HepG2 (cell line): Measurements from ENCODE around the gene SPRED3. TPM values are rescaled to one million over a fixed set of nuclear protein-coding genes. Genes with fewer than 3 reads are reported as not detected.
A peak's percentile ranks its signal among the peaks of the same experiment; 100 is the strongest.

Experiments used
- FOXM1 ChIP-seq: sonication (generic); formaldehyde crosslinking; IDR thresholded peaks from 2 replicates; pipeline ENCODE4 v1.5.0; 2020; ENCODE audit warnings: missing genetic modification reagents
- RORA ChIP-seq: sonication (generic); formaldehyde crosslinking; IDR thresholded peaks from 2 replicates; pipeline ENCODE4 v1.5.0; 2020; ENCODE audit warnings: mild to moderate bottlenecking, missing genetic modification reagents, moderate library complexity
- SIX4 ChIP-seq: sonication (generic); formaldehyde crosslinking; IDR thresholded peaks from 2 replicates; pipeline ENCODE4 v1.4.0; 2020; ENCODE audit warnings: missing genetic modification reagents
- THAP7 ChIP-seq: sonication (generic); formaldehyde crosslinking; IDR thresholded peaks from 2 replicates; pipeline ENCODE4 v1.8.1; 2023; ENCODE audit warnings: mild to moderate bottlenecking, missing genetic modification reagents
- ZBTB1 ChIP-seq: sonication (generic); formaldehyde crosslinking; IDR thresholded peaks from 2 replicates; pipeline ENCODE4 v1.4.0; 2020; ENCODE audit warnings: missing genetic modification reagents, borderline replicate concordance
- ZBTB40 ChIP-seq, 2 experiments: fragments of 450-650 bp in 1 of 2; sonication (generic) in 1 of 2; formaldehyde crosslinking in 1 of 2; IDR thresholded peaks; 2 replicates each; pipeline versions ENCODE4 v1.6.1 to v1.8.0; 2016 to 2022; ENCODE audit warnings: antibody characterized with exemption in 1 of 2, mild to moderate bottlenecking in 1 of 2, missing genetic modification reagents in 1 of 2
- ZNF12 ChIP-seq: sonication (generic); formaldehyde crosslinking; IDR thresholded peaks from 2 replicates; pipeline ENCODE4 v1.5.0; 2020; ENCODE audit warnings: missing genetic modification reagents
- ZNF180 ChIP-seq: sonication (generic); formaldehyde crosslinking; IDR thresholded peaks from 2 replicates; pipeline ENCODE4 v1.4.0; 2020; ENCODE audit warnings: low read depth, missing genetic modification reagents, borderline replicate concordance
- ZNF234 ChIP-seq: sonication (generic); formaldehyde crosslinking; conservative IDR thresholded peaks from 2 replicates; pipeline ENCODE4 v1.5.1; 2020; ENCODE audit warnings: mild to moderate bottlenecking, missing genetic modification reagents
- ZNF329 ChIP-seq: sonication (generic); formaldehyde crosslinking; IDR thresholded peaks from 2 replicates; pipeline ENCODE4 v1.9.0; 2021; ENCODE audit warnings: low read depth, mild to moderate bottlenecking, missing genetic modification reagents
- ZNF737 ChIP-seq: sonication (generic); formaldehyde crosslinking; IDR thresholded peaks from 2 replicates; pipeline ENCODE4 v1.5.0; 2020; ENCODE audit warnings: missing genetic modification reagents, mild to moderate bottlenecking, borderline replicate concordance
- ZNF768 ChIP-seq: sonication (generic); formaldehyde crosslinking; IDR thresholded peaks from 2 replicates; pipeline ENCODE4 v1.4.0; 2020; ENCODE audit warnings: missing genetic modification reagents
- polyA plus RNA-seq, 8 experiments: library from polyadenylated mRNA; depleted of rRNA in 3 of 8; stranded (reverse) in 7 of 8; unstranded in 1 of 8; fragments of >200 nt; fragmentation: Illumina TruSeq in 4 of 8; extraction: Trizol in 4 of 8; gene quantifications; 2 replicates each; pipeline versions ENCODE4 v1.2.1 to v1.2.3, GENCODE V29; 2011 to 2016; ENCODE audit warnings: low read depth in 4 of 8, missing spikeins in 1 of 8, mixed read lengths in 1 of 8; ENCODE audit not compliant: insufficient read depth in 1 of 8
- total RNA-seq, 5 experiments: library from RNA; depleted of rRNA; stranded (reverse); fragments of >200 nt; fragmentation: Illumina TruSeq; extraction: Trizol; gene quantifications; 2 replicates each; pipeline ENCODE4 v1.2.3, GENCODE V29; 2016; ENCODE audit warnings: low read depth in 1 of 5
- TF ChIP-seq, protein P1 (sequence below): sonication (generic); formaldehyde crosslinking; IDR thresholded peaks from 2 replicates; pipeline ENCODE4 v1.4.0; 2020; ENCODE audit warnings: mild to moderate bottlenecking, missing genetic modification reagents
- TF ChIP-seq, protein P2 (sequence below): IDR thresholded peaks from 2 replicates; pipeline ENCODE4 v1.6.1; 2016
- TF ChIP-seq, protein P3 (sequence below): sonication (generic); formaldehyde crosslinking; IDR thresholded peaks from 2 replicates; pipeline ENCODE4 v1.8.1; 2023; ENCODE audit warnings: missing genetic modification reagents, mild to moderate bottlenecking, borderline replicate concordance

The SPRED3 gene
- total and polyA plus RNA-seq, 2 of the 13 experiments (the other 11 are each of a cell fraction or from before 2014, with no cell fraction given), result 0.15 to 0.17 TPM

- TF ChIP-seq, protein P1, sequence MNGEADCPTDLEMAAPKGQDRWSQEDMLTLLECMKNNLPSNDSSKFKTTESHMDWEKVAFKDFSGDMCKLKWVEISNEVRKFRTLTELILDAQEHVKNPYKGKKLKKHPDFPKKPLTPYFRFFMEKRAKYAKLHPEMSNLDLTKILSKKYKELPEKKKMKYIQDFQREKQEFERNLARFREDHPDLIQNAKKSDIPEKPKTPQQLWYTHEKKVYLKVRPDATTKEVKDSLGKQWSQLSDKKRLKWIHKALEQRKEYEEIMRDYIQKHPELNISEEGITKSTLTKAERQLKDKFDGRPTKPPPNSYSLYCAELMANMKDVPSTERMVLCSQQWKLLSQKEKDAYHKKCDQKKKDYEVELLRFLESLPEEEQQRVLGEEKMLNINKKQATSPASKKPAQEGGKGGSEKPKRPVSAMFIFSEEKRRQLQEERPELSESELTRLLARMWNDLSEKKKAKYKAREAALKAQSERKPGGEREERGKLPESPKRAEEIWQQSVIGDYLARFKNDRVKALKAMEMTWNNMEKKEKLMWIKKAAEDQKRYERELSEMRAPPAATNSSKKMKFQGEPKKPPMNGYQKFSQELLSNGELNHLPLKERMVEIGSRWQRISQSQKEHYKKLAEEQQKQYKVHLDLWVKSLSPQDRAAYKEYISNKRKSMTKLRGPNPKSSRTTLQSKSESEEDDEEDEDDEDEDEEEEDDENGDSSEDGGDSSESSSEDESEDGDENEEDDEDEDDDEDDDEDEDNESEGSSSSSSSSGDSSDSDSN (CRISPR knock-in tag), result peak; percentile 96
- no peak for TF ChIP-seq ZBTB40 (IDR thresholded peaks at IDR 0.05)
- peak; percentile 81 for TF ChIP-seq ZBTB40 (CRISPR knock-in tag; IDR thresholded peaks at IDR 0.05)
- no peak for TF ChIP-seq ZNF737
- no peak for TF ChIP-seq FOXM1 (CRISPR knock-in tag)
- peak; percentile 77; the same call in 1 of the 2 replicates for TF ChIP-seq ZNF768
- TF ChIP-seq ZBTB1, result no peak
- 0 out of 2 replicates have a peak, but pooled peaks have one; percentile 22 for TF ChIP-seq ZNF12 (CRISPR knock-in tag)
- TF ChIP-seq THAP7 (CRISPR knock-in tag), result peak; percentile 84; the same call in 1 of the 2 replicates
- TF ChIP-seq ZNF180 (CRISPR knock-in tag), result no peak
- no peak for TF ChIP-seq ZNF234 (CRISPR knock-in tag)
- TF ChIP-seq, protein P2, sequence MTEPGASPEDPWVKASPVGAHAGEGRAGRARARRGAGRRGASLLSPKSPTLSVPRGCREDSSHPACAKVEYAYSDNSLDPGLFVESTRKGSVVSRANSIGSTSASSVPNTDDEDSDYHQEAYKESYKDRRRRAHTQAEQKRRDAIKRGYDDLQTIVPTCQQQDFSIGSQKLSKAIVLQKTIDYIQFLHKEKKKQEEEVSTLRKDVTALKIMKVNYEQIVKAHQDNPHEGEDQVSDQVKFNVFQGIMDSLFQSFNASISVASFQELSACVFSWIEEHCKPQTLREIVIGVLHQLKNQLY (CRISPR knock-in tag), result no peak
- no peak; the same call in 1 of the 2 replicates for TF ChIP-seq SIX4 (CRISPR knock-in tag)
- TF ChIP-seq ZNF329 (CRISPR knock-in tag), result peak; percentile 93
- TF ChIP-seq, protein P3, sequence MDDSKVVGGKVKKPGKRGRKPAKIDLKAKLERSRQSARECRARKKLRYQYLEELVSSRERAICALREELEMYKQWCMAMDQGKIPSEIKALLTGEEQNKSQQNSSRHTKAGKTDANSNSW, result no peak
- no peak for TF ChIP-seq RORA (CRISPR knock-in tag)
Observed at GRCh38 chr19:38374332-38375097, 14.0 kb upstream of the SPRED3 start, which contains the start of gene PSMD8 (continued).
